HG03521 (cell line): ENCODE data around the gene DNAJB6.

ENCODE experiments used
- ATAC-seq: cut with Tn5 transposase; IDR thresholded peaks from one replicate; pipeline ENCODE4 v1.9.1; 2021; ENCODE audit warnings: mild to moderate bottlenecking, moderate library complexity; ENCODE audit not compliant: unreplicated experiment

DNAJB6 gene

DNA sequence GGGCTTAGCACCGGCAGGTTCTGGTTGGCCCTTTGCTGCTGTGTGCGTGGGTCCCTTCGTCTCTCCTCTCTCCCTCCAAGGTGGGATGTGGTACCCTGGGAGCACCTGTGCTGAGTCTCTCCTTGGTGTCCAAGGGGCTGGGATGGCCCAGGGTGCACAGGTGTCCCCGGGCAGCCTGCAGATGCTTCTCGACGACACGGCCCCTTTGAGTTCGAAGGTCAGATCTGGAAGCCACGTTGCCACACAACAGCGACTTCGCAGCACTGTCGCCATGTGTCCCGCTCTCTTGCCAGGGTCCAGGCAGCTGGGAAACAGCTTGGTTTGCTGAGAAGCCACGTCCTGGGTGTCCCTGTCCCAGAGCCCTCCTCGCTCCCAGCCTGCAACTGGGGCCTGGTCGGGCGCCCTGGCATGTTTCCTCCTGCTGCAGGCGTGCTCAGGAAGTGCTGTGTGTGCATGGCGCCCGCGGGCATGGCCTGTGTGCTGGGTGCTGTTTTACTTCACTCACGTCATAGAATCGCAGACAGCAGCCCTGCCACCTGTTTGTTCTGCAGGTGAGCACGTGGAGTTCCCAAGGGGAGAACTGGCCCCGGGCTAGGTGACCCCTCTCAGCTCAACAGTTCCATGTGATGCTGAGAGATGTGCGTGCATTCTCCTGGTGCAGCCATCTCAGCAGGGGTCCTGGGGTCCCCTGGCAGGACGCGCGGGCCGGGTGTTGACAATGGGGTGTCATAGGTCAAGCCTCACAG lies 70.9 kb downstream of the DNAJB6 start:
- no peak for ATAC-seq

DNA sequence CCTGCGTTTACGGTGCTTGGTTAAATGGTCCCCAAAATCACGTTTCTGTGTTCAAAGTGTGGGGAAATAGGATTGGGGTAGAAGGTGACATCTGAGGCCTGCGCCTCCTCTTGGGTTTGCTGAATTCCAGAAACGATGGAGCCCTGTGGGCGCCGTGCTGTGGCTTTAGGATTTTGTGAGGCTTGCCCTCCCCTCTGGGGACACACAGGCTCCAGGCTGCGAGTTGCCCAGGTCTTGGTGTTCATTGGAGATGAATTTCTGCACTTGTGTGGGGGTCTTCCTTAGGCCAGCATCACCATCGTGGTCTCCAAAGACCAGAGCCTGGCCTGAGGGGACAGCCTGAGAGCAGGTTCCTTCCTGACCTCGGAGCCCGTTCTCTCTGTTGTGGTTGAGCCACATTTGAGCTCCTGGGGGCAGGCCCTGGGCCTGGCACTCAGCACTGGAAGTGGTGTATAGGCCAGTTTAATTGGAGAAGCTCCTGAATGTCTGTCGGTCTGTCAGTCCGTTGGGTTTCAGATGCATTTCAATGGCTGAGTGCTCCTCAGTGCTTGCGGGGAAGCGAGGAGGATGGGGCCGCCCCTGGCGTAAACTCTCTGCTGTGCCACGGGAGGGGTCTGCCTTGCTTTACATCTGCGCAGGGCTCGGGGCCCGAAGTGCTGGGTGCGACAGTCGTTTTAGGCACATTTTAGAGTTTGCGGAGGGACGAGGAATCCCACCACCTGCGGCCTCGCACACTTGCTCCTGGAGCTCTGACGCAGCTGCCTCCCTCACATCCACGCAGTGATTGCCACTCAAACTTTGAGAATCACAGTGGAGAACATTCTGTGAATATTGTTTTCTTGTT lies 71.7 kb downstream of the DNAJB6 start:
- ATAC-seq = no peak

DNA sequence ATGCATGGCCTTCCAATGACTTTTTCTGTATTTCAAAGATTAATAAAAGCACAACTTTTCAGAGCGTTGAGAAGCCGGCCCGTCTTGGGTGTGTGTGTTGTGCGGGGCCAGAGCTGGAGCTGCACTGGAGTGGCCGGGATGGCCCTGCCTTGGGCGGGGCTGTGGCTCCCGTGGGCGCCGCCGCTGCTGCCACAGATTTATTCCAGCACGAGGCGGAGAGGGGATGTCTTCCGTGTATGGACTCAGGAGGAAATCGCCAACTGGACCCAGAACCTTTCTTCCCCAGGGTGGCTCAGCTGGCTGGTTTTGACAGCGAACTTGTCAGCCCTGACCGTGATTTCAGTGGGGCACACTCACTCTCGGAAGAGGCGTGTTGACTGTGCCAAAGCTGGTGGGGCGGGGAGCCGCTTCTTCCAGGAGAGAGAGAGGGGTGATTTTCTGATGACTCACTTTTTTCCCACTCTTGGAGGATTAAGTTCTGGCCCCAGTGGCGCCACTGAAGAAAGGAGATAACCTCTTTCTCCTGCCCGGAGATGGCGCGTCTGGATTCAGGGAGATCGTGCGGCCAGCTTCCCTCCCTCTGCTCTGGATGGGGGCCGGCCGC lies 72.4 kb downstream of the DNAJB6 start:
- no peak for ATAC-seq

DNA sequence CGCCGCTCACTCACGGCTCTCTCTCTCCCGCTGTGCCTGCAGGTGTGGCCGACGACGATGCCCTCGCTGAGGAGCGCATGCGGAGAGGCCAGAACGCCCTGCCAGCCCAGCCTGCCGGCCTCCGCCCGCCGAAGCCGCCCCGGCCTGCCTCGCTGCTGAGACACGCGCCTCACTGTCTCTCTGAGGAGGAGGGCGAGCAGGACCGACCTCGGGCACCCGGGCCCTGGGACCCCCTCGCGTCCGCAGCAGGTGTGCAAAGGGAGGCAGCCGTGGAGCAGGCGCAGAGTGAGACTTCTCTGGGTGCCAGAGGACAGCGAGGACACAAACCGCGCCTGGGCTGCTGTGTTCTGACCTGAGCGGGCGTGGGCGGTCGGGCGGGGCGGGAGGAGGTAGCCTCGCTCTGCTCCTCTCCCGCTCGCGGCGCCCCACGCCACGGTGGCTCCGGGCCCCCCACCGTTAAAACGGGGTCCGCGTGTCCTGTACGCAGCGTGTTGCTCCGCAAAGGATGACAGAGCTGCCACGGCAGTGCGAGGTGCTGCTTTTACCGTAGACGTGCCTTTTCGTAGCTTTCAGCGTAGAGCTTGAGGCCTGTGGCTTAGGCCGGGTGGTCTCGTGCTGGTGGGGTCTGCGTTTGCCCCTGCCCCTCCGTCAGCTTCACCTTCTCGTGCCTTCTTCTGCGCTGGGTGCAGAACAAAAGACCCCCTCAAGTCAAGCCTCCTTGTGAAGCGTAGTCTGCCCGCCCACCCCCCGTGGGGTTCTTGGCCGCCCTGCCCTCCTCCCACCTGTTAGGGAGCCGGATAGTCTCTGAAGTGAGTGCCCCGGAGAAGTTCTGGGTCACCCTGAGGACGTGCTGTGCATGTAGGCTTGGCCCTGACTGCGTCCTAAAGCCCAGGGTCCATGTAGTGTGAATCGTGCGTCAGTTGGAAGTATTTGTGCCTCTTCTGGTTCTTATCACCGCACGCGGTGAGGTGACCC lies 73.2 kb downstream of the DNAJB6 start:
- no peak for ATAC-seq

DNA sequence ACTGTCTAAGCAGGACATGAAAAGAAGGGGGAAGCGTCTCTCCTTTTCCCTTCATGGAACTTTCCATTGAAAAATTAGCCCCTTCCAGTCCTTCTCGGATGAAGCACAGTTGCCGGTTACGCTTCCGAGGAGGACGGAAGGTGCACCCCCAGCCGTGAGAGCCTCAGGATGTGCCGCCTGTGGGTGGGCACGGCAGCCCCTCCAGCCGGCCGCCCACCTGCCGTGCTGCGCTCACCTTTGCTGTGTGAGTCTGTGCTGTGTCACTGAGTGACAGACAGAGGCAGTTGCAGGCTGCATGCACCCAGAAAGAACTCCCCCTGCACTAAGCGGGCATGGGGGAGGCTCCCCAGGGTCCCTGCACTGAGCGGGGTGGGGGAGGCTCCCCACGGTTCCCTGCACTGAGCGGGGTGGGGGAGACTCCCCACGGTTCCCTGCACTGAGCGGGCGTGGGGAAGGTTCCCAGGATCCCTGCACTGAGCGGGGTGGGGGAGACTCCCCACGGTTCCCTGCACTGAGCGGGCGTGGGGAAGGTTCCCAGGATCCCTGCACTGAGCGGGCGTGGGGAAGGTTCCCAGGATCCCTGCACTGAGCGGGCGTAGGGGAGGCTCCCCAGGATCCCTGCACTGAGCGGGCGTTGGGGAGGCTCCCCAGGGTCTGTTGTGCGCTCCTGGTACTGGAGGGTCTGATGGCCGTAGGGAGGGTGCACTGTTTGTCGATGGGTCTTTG lies 74.2 kb downstream of the DNAJB6 start:
- ATAC-seq = no peak

DNA sequence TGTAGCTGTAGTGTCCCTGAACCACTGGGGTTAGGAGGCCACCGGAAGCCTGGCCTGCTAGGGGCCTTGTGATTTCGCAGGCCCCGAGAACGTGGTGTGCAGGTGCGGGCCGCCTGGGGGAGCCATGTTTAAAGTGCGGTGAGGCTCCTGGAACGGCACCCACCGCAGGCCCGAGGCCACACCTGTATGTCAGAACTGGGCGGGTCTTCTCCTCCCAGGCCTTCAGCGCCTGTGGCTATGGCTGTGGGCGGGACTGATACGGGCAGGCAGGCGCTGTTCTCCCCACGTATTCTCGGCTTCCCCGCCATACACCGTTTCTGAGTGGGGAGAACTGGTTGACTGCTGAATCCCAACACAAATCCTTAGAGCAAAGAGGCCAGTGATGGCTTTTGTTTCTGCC lies 74.8 kb downstream of the DNAJB6 start:
- ATAC-seq = no peak

DNA sequence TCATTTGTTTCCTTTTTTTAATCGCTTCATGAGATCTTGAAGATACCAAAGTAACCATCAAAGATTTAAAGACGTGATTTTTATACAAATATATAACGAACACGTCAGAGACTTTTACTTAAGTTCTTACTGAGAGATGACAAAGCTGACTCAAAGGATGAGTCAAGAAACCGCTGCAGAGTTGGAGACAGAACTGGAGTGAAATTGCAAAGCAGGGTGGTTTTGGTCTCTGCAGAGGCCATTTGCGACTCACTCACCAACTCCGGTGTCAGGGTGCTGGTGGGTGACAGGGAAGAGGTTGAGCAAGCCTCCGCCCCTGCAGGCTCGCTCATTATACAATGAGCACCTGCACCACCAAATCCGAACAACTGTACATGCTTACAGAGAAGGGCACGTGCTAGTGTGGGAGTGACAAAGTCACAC lies 75.2 kb downstream of the DNAJB6 start:
- no peak for ATAC-seq

DNA sequence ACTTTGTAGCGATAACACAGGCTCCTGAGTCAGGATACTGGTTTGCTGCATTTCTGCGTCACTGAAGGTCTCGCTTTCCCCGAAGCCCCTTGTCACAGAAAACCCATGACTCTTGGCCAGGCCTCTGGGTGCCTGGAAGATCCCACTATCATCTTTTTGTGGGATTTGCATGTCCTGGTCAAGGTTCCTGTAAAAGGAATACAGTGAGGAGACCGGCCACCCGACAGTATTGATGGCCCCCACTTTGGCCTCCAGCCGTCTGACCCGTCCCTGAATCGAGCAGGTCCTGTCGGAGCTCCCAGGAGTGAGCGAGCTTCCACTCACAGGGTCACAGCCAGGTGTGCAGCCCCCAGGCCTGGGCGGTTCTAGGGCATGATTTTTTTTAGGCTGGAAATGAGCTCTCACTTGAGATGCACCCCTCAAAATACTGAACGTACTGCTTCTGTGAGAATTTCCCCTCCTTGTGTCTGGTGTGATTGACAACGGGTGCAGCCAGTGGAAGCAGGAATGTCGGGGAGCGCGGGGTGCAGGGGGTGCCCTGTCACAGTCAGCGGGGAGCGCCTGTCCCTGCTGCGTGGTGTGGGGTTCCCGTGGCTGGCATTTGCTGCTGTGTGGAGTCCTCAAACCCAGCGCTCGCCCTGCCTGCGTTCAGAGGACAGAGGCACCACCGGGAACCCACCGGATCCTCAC lies 75.8 kb downstream of the DNAJB6 start:
- ATAC-seq = no peak

DNA sequence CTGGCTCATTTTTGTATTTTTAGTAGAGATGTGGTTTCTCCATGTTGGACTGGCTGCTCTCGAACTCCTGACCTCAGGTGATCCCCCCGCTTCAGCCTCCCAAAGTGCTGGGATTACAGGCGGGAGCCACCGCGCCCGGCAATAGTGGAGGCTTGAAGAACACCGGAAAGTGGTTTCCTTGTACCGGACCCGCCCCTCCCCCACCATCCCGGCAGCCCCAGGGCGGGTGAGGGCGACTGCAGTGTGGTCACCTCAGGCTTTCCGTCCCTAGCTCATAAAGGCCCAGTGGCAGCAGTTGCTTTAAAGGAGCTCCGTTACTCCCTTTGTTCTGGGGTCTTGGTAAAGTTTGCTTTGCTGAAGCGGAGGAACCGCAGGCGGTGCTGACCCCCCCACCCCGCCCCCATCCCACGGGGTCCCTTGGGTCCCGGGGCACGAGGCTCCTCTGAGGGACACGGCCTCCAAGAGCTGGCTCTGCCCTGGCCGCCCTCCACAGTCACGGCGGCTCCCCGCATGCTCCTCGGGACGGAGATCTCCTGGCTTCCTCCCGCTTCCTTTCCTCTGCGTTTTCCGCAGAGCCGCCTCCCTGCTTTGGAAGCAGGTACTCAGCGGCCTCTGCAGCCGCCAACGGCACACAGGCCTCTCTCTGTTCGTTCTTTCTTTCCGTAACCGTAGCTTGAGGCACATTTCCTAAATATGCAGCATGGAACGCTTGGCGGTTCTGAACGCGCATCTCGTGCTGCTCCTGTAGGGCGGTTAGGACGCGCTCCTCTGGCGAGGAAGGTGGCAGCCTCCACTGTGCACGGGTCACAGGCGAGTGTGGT lies 77.3 kb downstream of the DNAJB6 start:
- ATAC-seq = no peak

DNA sequence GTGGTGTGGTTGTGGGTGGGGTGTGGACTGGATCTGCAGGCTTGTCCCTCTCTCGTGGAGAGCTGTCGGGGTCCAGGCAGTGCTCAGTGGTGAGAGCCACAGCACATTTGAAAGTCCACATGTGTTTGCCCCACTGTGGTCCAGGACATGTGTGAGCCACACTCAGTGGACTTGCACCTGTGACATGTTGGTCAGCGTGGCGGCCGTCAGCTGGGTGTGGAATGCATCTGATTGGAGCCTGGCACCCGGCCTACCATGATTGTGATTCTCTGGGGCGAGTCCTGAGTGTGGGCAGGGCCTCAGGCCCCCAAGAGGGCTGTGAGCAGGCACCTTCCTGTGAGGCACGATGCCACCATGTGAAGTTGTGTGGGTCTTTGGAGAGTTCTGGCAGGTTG lies 77.9 kb downstream of the DNAJB6 start:
- no peak for ATAC-seq

DNA sequence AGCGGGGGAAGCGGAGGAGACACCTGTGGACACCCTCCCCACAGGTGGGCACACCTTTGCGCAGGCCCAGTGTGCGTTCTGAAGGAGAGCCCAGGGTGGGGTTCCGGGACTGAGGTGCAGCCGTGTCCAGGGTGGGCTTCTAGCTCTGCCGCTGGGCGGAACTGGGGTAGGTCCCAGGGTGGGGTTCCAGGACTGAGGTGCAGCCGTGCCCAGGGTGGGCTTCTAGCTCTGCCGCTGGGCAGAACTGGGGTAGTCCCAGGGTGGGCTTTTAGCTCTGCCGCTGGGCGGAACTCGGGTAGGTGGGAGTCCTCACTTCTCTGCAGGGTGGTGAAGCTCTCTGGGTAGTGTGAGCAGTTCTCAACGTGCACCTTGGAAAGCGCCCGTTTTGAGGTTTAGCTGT lies 78.7 kb downstream of the DNAJB6 start:
- ATAC-seq = no peak

DNA sequence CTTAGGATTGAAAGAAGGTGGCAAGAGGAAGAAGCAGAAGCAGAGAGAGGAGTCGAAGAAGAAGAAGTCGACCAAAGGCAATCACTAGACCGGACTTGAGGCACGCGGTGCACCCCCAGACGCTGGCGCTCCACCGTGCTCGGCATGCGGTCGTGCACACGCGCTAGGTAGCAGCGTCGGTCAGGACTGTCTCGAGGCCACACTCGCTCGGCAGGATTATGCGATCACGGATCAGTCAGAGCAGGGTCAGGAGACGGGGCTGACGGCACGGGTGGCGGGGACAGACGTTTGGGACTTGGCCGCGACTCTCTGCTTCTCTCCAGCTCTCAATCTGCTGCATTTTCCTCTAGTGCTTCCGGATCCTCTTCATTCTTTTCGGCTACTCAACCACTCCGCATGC lies 79.2 kb downstream of the DNAJB6 start:
- ATAC-seq = no peak

DNA sequence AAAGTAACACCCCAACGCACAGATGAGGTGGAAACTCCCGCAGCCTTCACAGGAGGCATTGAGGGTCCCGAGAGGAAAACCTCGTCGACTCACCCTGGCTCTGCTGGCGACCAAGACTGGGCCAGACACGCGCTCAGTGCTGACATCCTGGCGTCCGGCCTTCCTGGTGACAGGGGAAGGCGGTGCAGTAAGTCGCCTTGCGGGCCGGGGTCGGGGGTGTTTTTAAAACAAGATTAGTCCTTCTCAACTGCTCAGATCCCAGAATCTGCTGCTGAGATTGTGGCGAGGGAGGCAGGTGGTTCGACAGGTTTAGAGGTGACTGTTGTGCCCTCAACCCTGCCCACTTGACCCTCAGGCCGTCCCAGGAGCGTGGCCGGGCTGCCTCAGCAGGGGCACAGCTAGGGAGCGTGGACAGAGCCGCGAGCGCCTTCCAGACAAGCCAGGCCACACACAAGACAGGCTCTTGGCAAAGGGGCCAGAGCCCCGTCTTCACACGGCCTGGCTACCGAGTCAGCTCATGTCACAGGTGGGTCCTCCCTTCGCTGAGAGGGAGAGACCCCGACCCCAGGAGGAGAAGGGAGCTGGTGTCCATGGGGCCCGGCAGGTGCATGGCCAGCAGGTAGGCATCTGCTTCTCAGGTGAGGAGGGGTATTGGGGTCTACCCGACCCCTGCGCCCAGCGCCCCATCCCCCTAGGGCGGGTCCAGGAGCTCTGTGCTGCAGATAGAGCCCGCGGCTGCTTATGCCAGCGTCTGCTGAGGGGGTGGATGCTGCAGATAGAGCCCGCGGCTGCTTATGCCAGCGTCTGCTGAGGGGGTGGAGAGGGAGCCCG lies 81.6 kb downstream of the DNAJB6 start:
- ATAC-seq = no peak

DNA sequence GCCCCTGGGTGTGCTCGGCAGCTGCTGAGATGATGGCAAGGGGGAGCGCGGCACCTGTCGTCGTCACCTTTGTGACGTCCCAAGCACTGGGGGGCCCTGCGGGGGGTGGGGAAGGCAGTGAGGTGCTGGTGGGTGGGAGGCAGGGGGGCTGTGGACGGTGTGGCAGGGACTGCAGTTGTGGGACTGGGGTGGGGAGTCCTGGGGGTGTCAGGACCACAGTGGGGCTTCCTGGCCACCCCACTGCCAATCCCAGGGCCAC lies 82.2 kb downstream of the DNAJB6 start:
- ATAC-seq = no peak

DNA sequence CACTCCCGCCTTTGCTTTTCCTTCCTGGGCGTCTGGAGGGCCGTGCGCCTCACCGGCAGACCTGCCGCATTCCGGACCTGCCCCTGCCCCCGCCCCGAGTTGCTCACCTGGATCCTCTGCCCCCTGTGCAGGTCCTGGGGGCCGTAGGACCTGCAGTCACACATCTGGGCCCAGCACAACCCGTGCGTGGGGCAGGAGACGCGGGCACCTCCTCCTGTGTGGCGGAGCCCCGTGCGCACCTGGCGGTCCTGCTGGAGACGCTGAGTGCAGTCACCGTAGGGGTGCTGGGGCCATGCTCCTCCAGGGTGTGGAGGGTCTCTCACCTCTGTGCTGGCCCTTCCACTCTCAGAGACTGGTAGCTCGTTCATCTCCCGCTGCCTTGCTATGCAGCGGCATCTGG lies 85.5 kb downstream of the DNAJB6 start:
- no peak for ATAC-seq

DNA sequence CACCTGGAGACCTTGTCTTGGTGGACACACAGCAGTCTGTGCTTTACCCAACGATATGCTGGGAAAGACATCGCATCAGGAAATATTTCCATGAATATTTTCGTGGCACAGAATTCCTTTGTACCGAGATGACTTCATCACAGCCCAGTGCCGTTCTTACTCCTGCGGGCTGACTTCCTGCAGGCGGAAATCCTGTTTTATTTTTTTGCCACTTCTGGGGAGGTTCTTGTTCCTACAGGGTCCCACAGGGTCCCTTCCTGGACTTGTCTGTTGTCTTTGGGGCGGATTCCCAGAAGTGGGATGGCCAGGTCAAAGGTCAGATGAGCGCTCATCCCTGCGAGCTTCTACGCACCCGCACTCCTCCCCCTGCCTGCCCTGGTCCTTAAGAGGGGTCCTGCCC lies 86.5 kb downstream of the DNAJB6 start:
- ATAC-seq = no peak

DNA sequence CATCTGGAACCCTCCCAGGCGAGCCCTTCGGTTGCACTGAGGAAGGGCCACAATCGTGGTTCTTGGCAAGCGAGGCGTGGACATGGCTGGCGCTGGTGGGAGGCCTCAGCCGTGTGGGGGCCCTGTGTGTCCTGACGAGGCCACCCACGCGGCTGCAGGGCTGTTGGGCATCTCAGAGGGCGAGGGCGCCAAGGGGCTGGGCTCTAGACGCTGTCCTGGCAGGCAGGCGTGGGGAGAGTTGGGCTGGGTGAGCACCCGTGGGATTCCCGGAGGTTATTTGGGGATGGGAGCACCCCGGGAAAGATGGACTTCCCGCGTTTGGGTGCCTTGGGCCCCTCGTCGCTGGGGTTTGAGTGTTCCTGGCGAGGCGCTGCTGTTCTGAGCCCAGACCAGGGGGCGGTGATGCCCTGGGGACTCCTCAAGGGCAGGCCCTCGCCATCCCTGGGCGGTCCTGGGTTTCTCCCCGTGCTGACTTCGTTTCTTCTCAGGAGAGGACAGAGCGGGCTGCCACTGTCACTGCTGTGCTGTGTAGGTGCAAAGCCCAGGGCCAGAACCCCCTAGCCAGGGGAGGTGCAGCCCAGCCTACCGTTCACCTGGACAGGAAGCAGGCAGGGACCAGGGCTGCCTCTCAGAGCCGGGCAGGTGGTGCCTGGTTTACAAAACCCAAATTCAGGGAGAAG lies 87.2 kb downstream of the DNAJB6 start:
- ATAC-seq = no peak
